Esophagus muscularis mucosa (tissue), 3 donors: ENCODE measurements around the gene GET4.

ENCODE experiments used
- POLR2A ChIP-seq: fragments of 450-650 bp; IDR thresholded peaks from one replicate; pipeline ENCODE4 v1.6.1; 2017; ENCODE audit warnings: antibody characterized with exemption, moderate library complexity, mild to moderate bottlenecking, low read depth
- TF ChIP-seq, protein P1 (sequence below), 3 experiments: fragments of 200-600 bp in 2 of 3; fragments of 450-650 bp in 1 of 3; sonication (generic) in 2 of 3; IDR thresholded peaks; one replicate each; pipeline ENCODE4 v1.5.1; 2017 to 2019; ENCODE audit warnings: antibody characterized with exemption in 3 of 3, mild to moderate bottlenecking in 2 of 3, moderate library complexity in 1 of 3

DNA sequence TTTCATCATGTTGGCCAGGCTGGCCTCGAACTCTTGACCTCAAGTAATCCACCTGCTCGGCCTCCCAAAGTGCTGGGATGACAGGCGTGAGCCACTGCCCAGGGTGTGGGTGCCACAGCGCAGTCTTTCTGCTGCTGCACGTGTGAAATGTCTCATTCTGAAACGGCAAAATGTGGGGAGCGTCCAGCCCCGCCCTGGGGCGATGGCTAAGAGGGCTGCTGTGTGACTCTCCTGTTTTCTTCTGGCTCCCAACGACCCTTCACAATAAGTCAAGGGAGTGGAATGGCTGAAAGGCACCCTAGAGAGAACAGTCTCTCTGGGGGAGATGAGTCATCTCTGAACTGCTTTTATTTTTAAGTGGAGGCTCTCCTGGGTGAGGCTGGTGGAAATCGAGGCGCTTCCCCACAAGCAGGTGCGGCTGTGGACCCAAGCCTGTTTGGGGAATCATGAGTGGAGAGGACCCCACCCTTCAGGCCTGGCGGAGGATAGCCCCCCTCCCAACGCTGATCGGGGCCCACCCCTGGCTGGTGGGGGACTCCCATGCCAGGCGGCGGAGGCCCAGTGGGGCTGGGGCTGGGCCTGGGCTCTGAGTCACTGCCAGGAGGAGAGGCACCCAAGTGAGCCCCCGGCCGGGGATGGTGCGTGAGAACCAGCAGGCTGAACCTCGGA lies 60.2 kb downstream of the GET4 start:
- TF ChIP-seq, protein P1, sequence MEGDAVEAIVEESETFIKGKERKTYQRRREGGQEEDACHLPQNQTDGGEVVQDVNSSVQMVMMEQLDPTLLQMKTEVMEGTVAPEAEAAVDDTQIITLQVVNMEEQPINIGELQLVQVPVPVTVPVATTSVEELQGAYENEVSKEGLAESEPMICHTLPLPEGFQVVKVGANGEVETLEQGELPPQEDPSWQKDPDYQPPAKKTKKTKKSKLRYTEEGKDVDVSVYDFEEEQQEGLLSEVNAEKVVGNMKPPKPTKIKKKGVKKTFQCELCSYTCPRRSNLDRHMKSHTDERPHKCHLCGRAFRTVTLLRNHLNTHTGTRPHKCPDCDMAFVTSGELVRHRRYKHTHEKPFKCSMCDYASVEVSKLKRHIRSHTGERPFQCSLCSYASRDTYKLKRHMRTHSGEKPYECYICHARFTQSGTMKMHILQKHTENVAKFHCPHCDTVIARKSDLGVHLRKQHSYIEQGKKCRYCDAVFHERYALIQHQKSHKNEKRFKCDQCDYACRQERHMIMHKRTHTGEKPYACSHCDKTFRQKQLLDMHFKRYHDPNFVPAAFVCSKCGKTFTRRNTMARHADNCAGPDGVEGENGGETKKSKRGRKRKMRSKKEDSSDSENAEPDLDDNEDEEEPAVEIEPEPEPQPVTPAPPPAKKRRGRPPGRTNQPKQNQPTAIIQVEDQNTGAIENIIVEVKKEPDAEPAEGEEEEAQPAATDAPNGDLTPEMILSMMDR (IDR thresholded peaks at IDR 0.05) = no peak
- TF ChIP-seq POLR2A = no peak
